ENCODE data around the gene POLR3K. TPM values are rescaled to one million over a fixed set of nuclear protein-coding genes. Genes with fewer than 3 reads are reported as not detected.
A peak's percentile ranks its signal among the peaks of the same experiment; 100 is the strongest.

POLR3K gene
- total RNA-seq (10 to 100 TPM in 7 of 9 donors, 1 to 10 TPM in 2; 4.1 to 14.4 (median 11.5) TPM), polyA plus RNA-seq (10 to 100 TPM; 10.9 to 20.3 TPM)
- long read RNA-seq, donor 1, transcript POLR3K-201 (3 exons, 1,392 nt), result major isoform, 17 of 19 reads
- long read RNA-seq, donor 1, partial matches to known transcripts, result 0 of 19 reads
- long read RNA-seq, donor 1, other reads (novel, unspliced or antisense), result 2 of 19 reads
- long read RNA-seq, donor 2, transcript POLR3K-201 (3 exons, 1,392 nt), result major isoform, 17 of 18 reads
- long read RNA-seq, donor 2, partial matches to known transcripts, result 0 of 18 reads
- long read RNA-seq, donor 2, other reads (novel, unspliced or antisense), result 1 of 18 reads
- long read RNA-seq, donor 3, transcript POLR3K-201 (3 exons, 1,392 nt), result major isoform, 12 of 14 reads
- long read RNA-seq, donor 3, partial matches to known transcripts, result 0 of 14 reads
- long read RNA-seq, donor 3, other reads (novel, unspliced or antisense), result 2 of 14 reads

GRCh38 chr16:53346-54236 is at the start of gene POLR3K, which contains the start of gene SNRNP25:
POLR3K (minus strand) TSS chr16:53608; CDS start chr16:53586, 22 bp downstream.
SNRNP25 (plus strand) TSS chr16:53828; CDS start chr16:54017, 189 bp downstream.
- peak; percentile 95 to 98 (median 96) for ATAC-seq
- DNase-seq, result peak; percentile 99 to 100 (median 100)
- Histone ChIP-seq H3K4me1 (peaks cover 0 to 31% (median 8%) of the 10 kb centered on the region in 12 donors), H3K4me3 (peak within 1 kb of the TSS; percentile 64 to 95 (median 86)), H3K27me3 (no peaks in the 10 kb centered on the region), H3K27ac (peak within 1 kb of the TSS; percentile 47 to 90 (median 80)), H3K36me3 (peaks cover 0 to 48% (median 35%) of the 10 kb centered on the region in 9 donors), H3K9me3 (no peaks in the 10 kb centered on the region)
- TF ChIP-seq POLR2A (IDR thresholded peaks at IDR 0.05) (peak; percentile 27 to 78), CTCF (IDR thresholded peaks at IDR 0.05) (no peak)
- WGBS, 4 donors, result 0 to 1% (median 1%) methylated on average over 63 to 91 of the region's 91 CpGs
- intact Hi-C loops (cut with DNase I), result no loop called here

- H3K4me1 ChIP-seq, result peaks cover 2 to 40% (median 23%) of the 10 kb centered on the region in 12 donors
- TF ChIP-seq POLR2A (IDR thresholded peaks at IDR 0.05), result no peak
- no peak for TF ChIP-seq CTCF (IDR thresholded peaks at IDR 0.05)
- 41 to 63% (median 49%) methylated on average over 16 to 19 of the region's 19 CpGs for WGBS, 4 donors
- peak overlapping the region in 2 of 12 donors; percentile 2 to 23 for H3K4me3 ChIP-seq
- DNase-seq (peak; percentile 69 to 87 (median 81)), ATAC-seq (peak; percentile 72 to 79 (median 76))
- H3K27ac ChIP-seq, result peak overlapping the region; percentile 60 to 89 (median 76)
- H3K9me3 ChIP-seq, result no peaks in the 10 kb centered on the region
- peaks cover 0 to 31% (median 15%) of the 10 kb centered on the region in 9 donors for H3K36me3 ChIP-seq
- H3K27me3 ChIP-seq, result no peaks in the 10 kb centered on the region
- intact Hi-C loops (cut with DNase I), result no loop called here
Observed at GRCh38 chr16:102060-102855, 48.9 kb upstream of the POLR3K start.

GRCh38 chr16:101586-101985 is 48.2 kb upstream of the POLR3K start:
- Histone ChIP-seq H3K9me3 (no peaks in the 10 kb centered on the region), H3K27ac (peak overlapping the region; percentile 60 to 89 (median 76)), H3K4me3 (no peak overlapping the region), H3K27me3 (no peaks in the 10 kb centered on the region), H3K36me3 (peaks cover 0 to 31% (median 15%) of the 10 kb centered on the region in 9 donors), H3K4me1 (peaks cover 7 to 43% (median 27%) of the 10 kb centered on the region in 12 donors)
- TF ChIP-seq CTCF (IDR thresholded peaks at IDR 0.05) (no peak), POLR2A (IDR thresholded peaks at IDR 0.05) (no peak)
- no peak for ATAC-seq
- intact Hi-C loops (cut with DNase I), result no loop called here
- WGBS, 4 donors, result 73 to 84% (median 80%) methylated on average over 6 of the region's 6 CpGs
- DNase-seq, result no peak
